OCI-LY7 (cell line): ENCODE data around the gene OXLD1.

Source experiments
- CTCF ChIP-seq: fragments of 200-600 bp; sonication (generic); conservative IDR thresholded peaks from 2 replicates; pipeline ENCODE4 v1.5.1; 2014; ENCODE audit warnings: mild to moderate bottlenecking, antibody characterized with exemption, low read length, moderate library complexity, mixed read lengths
- EZH2phosphoT487 ChIP-seq: fragments of 200-600 bp; sonication (generic); IDR thresholded peaks from 2 replicates; pipeline ENCODE4 v1.6.1; 2018; ENCODE audit warnings: low read depth, borderline replicate concordance, mild to moderate bottlenecking, mixed run types, antibody characterized with exemption, low read length, moderate library complexity, mixed read lengths

- TF ChIP-seq CTCF (no peak), EZH2phosphoT487 (no peak)
Measured at GRCh38 chr17:81630274-81630673, 36.1 kb downstream of the OXLD1 start.
